Measurements from ENCODE around the gene TRMU. TPM values are rescaled to one million over a fixed set of nuclear protein-coding genes. Genes with fewer than 3 reads are reported as not detected.

The TRMU gene
- total RNA-seq, 1 donor from 2014 or later: 70.1 TPM

DNA sequence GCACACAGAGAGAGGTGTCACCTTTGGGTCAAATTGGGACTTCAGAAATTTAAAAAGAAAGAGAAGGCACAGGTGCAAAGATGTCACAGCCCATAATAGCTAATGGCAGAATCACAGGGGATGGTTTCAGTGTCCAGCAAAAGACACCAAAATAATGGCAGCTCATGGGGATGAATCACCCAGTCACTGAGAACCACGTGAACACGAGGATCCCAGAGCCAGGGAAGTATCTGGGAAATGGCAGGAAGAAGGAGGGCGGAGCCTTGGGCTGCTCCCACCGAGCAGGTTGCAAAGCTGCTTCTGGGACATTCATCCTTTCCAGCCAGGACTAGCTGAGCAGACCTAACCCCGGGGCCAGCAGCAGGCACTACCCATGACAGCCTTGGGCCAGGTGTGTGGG, 45.6 kb downstream of the TRMU start:
- Mint-ChIP-seq H3K4me3 (peak overlapping the region; percentile 15), H3K27me3 (ENCODE audit: insufficient read depth, low read depth) (peaks cover 6% of the 10 kb centered on the region), H3K9me3 (peaks cover 11% of the 10 kb centered on the region), H3K4me1 (peaks cover 42% of the 10 kb centered on the region), H3K36me3 (peaks cover 30% of the 10 kb centered on the region), H3K27ac (no peak overlapping the region)
- Histone ChIP-seq H4K20me1 (ENCODE audit: low read depth) (peaks cover 35% of the 10 kb centered on the region), H3K27ac (no peak overlapping the region), H2AFZ (replicated peaks) (no peak overlapping the region), H3K4me3 (no peak overlapping the region), H3K9ac (no peak overlapping the region), H3K27me3 (peaks cover 22% of the 10 kb centered on the region), H3F3A (ENCODE audit: low read depth) (peaks cover 29% of the 10 kb centered on the region), H3K9me3 (ENCODE audit: low read depth) (peaks cover 2% of the 10 kb centered on the region), H3K36me3 (peaks cover 3% of the 10 kb centered on the region), H3K79me2 (ENCODE audit: low read depth) (no peaks in the 10 kb centered on the region), H3K4me1 (peaks cover 28% of the 10 kb centered on the region), H3K4me2 (no peak overlapping the region)
- TF ChIP-seq, protein P1, sequence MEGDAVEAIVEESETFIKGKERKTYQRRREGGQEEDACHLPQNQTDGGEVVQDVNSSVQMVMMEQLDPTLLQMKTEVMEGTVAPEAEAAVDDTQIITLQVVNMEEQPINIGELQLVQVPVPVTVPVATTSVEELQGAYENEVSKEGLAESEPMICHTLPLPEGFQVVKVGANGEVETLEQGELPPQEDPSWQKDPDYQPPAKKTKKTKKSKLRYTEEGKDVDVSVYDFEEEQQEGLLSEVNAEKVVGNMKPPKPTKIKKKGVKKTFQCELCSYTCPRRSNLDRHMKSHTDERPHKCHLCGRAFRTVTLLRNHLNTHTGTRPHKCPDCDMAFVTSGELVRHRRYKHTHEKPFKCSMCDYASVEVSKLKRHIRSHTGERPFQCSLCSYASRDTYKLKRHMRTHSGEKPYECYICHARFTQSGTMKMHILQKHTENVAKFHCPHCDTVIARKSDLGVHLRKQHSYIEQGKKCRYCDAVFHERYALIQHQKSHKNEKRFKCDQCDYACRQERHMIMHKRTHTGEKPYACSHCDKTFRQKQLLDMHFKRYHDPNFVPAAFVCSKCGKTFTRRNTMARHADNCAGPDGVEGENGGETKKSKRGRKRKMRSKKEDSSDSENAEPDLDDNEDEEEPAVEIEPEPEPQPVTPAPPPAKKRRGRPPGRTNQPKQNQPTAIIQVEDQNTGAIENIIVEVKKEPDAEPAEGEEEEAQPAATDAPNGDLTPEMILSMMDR (IDR thresholded peaks at IDR 0.05): no peak
- TF ChIP-seq EZH2phosphoT487 (IDR thresholded peaks at IDR 0.05) (no peak), EZH2 (IDR thresholded peaks at IDR 0.05) (no peak)
- DNase-seq (ENCODE audit: low spot score): no peak

DNA sequence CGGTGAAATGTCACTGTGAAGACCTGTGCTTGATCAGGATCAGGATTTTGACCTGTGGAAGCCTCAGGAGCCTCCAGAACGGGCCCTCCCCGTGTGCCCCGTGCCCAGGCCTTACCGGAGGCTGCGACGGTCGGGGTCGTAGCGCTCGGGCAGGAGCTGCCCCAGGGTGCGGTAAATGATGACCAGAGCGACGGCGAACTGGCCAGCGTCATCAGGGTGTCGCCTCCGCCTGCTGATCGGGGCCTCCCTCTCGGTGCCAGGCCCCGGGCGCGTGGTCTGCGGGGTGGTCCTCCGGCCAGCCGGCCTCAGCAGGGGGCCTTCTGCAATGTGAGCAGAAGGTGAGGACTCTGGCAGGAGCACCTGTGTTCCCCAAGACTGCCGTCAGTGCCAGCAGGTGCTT, 46.2 kb downstream of the TRMU start:
- H3K27ac ChIP-seq: no peak overlapping the region
- H3K9ac ChIP-seq: no peak overlapping the region
- H3K4me3 ChIP-seq: no peak overlapping the region
- peaks cover 27% of the 10 kb centered on the region for H3K4me1 ChIP-seq
- TF ChIP-seq EZH2 (IDR thresholded peaks at IDR 0.05) (no peak), EZH2phosphoT487 (IDR thresholded peaks at IDR 0.05) (no peak)
- TF ChIP-seq, protein P1 (IDR thresholded peaks at IDR 0.05): no peak
- H3K4me3 Mint-ChIP-seq: no peak overlapping the region
- peaks cover 26% of the 10 kb centered on the region for H3K36me3 Mint-ChIP-seq
- H3K27ac Mint-ChIP-seq: no peak overlapping the region
- peaks cover 8% of the 10 kb centered on the region for H3K9me3 Mint-ChIP-seq
- H4K20me1 ChIP-seq (ENCODE audit: low read depth): peaks cover 34% of the 10 kb centered on the region
- H3K4me1 Mint-ChIP-seq: peaks cover 39% of the 10 kb centered on the region
- peaks cover 5% of the 10 kb centered on the region for H3K27me3 Mint-ChIP-seq (ENCODE audit: insufficient read depth, low read depth)
- peaks cover 25% of the 10 kb centered on the region for H3F3A ChIP-seq (ENCODE audit: low read depth)
- no peak overlapping the region for H2AFZ ChIP-seq (replicated peaks)
- no peaks in the 10 kb centered on the region for H3K79me2 ChIP-seq (ENCODE audit: low read depth)
- H3K9me3 ChIP-seq (ENCODE audit: low read depth): no peaks in the 10 kb centered on the region
- no peak for DNase-seq (ENCODE audit: low spot score)
- peaks cover 21% of the 10 kb centered on the region for H3K27me3 ChIP-seq
- H3K4me2 ChIP-seq: no peak overlapping the region
- no peaks in the 10 kb centered on the region for H3K36me3 ChIP-seq

DNA sequence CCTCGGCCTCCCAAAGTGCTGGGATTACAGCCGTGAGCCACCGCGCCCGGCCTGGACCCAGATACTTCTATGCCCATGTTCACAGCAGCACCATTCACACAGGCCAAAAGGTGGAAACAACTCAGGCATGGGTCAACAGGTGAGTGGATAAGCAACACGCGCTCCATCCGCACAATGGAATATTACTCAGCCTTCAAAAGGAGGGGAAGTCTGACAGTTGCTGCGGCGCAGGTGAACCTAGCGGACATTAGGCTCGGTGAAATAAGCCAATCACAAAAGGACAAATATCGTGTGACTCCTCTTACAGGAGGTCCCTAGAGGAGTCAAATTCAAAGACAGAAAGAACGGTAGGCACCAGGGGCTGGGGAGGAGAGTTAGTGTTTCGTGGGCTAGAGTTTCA, 47.0 kb downstream of the TRMU start:
- Mint-ChIP-seq H3K27ac (no peak overlapping the region), H3K4me1 (peaks cover 32% of the 10 kb centered on the region), H3K9me3 (peaks cover 1% of the 10 kb centered on the region), H3K36me3 (peaks cover 19% of the 10 kb centered on the region), H3K4me3 (no peak overlapping the region), H3K27me3 (ENCODE audit: insufficient read depth, low read depth) (peaks cover 7% of the 10 kb centered on the region)
- Histone ChIP-seq H3K9ac (no peak overlapping the region), H3K36me3 (no peaks in the 10 kb centered on the region), H3K4me2 (no peak overlapping the region), H3K79me2 (ENCODE audit: low read depth) (no peaks in the 10 kb centered on the region), H3F3A (ENCODE audit: low read depth) (peaks cover 17% of the 10 kb centered on the region), H3K27ac (no peak overlapping the region), H2AFZ (replicated peaks) (no peak overlapping the region), H4K20me1 (ENCODE audit: low read depth) (peaks cover 26% of the 10 kb centered on the region), H3K9me3 (ENCODE audit: low read depth) (no peaks in the 10 kb centered on the region), H3K4me1 (peaks cover 19% of the 10 kb centered on the region), H3K4me3 (no peak overlapping the region), H3K27me3 (peaks cover 18% of the 10 kb centered on the region)
- TF ChIP-seq EZH2phosphoT487 (IDR thresholded peaks at IDR 0.05): no peak
- TF ChIP-seq, protein P1 (IDR thresholded peaks at IDR 0.05): no peak
- TF ChIP-seq EZH2 (IDR thresholded peaks at IDR 0.05): no peak
- DNase-seq (ENCODE audit: low spot score): no peak

Data from neural progenitor cell (in vitro differentiated cells).